Activated CD4-positive, alpha-beta T cell treated with anti-CD3 and anti-CD28 coated beads for 36 hours (primary cell): ENCODE results near the gene ARHGAP23. TPM values are rescaled to one million over a fixed set of nuclear protein-coding genes. Genes with fewer than 3 reads are reported as not detected.

ENCODE experiments used
- ATAC-seq: fragments of 200-7000 bp; cut with Tn5 transposase; one replicate; pipeline ENCODE4 v1.10.0; 2021; ENCODE audit warnings: mild to moderate bottlenecking, moderate library complexity
- CTCF ChIA-PET: fragments of 350-600 bp; sonication (Branson Sonifier 250); formaldehyde crosslinking; loops from one replicate; lab custom pipeline; 2021; ENCODE audit warnings: antibody characterized with exemption; lab: Charles Lee
- POLR2A ChIA-PET: fragments of 350-600 bp; sonication (Branson Sonifier 250); formaldehyde crosslinking; loops from one replicate; lab custom pipeline; 2021; ENCODE audit warnings: antibody characterized with exemption, inconsistent platforms; lab: Charles Lee
- DNase-seq: peaks from one replicate; pipeline ENCODE4 v3.0.0-alpha.2; 2020
- H3K27ac Mint-ChIP-seq: one replicate; pipeline ENCODE4 v1.8.0; 2021; ENCODE audit warnings: mixed read lengths
- H3K27me3 Mint-ChIP-seq: one replicate; pipeline ENCODE4 v1.8.0; 2021; ENCODE audit warnings: mixed read lengths
- H3K36me3 Mint-ChIP-seq: one replicate; pipeline ENCODE4 v1.8.0; 2021; ENCODE audit warnings: low read depth, mixed read lengths
- H3K4me1 Mint-ChIP-seq: one replicate; pipeline ENCODE4 v1.8.0; 2021; ENCODE audit warnings: mixed read lengths
- H3K4me3 Mint-ChIP-seq: one replicate; pipeline ENCODE4 v1.8.0; 2021; ENCODE audit warnings: mild to moderate bottlenecking, moderate library complexity, mixed read lengths
- H3K9me3 Mint-ChIP-seq: one replicate; pipeline ENCODE4 v1.8.0; 2021; ENCODE audit warnings: low read depth, mixed read lengths
- intact Hi-C, 2 experiments: fragments of 100-400 bp; cut with DNase I in 1 of 2; cut with micrococcal nuclease in 1 of 2; formaldehyde crosslinking; loops; one replicate each; pipeline versions ENCODE4 v1.14.2 to v1.15.1; 2022 to 2024; cut with DNase I, micrococcal nuclease
- total RNA-seq, 2 experiments: library from RNA; stranded (reverse); gene quantifications; one replicate each; pipeline ENCODE4 v1.2.3, GENCODE V29; 2021

ARHGAP23 gene
- total RNA-seq, 2 experiments from 2014 or later: 0.55 to 0.86 TPM

- ATAC-seq (peak; percentile 93), DNase-seq (peak; percentile 81)
- CTCF ChIA-PET: interaction anchor here (1.0 to 1.1 kb wide), 3 partner anchors 10 to 28 kb away, joined by 3 to 4 read pairs (median 4); no protein-coding TSS in a partner anchor
- H3K27ac Mint-ChIP-seq: no peak overlapping the region
- H3K36me3 Mint-ChIP-seq: no peaks in the 10 kb centered on the region
- H3K9me3 Mint-ChIP-seq: no peaks in the 10 kb centered on the region
- peaks cover 6% of the 10 kb centered on the region for H3K4me1 Mint-ChIP-seq
- intact Hi-C loops: loop anchor here (1.0 to 5.0 kb wide), 4 partner anchors 21 to 223 kb away; no protein-coding TSS in a partner anchor
- peaks cover 3% of the 10 kb centered on the region for H3K27me3 Mint-ChIP-seq
- POLR2A ChIA-PET: no interaction called here
- no peak overlapping the region for H3K4me3 Mint-ChIP-seq
These were observed 15.9 kb downstream of the ARHGAP23 start for GRCh38 chr17:38444151-38444550.

- Mint-ChIP-seq H3K27ac (no peak overlapping the region), H3K4me3 (no peak overlapping the region), H3K27me3 (peaks cover 5% of the 10 kb centered on the region), H3K9me3 (no peaks in the 10 kb centered on the region), H3K4me1 (peaks cover 9% of the 10 kb centered on the region), H3K36me3 (no peaks in the 10 kb centered on the region)
- CTCF ChIA-PET: interaction anchor here (0.7 kb wide), 1 partner anchor 62 kb away, joined by 3 read pairs; no protein-coding TSS in a partner anchor
- POLR2A ChIA-PET: no interaction called here
- no peak for DNase-seq
- no peak for ATAC-seq
- intact Hi-C loops: no loop called here
These were observed 19.3 kb downstream of the ARHGAP23 start for GRCh38 chr17:38447502-38448085.

DNA sequence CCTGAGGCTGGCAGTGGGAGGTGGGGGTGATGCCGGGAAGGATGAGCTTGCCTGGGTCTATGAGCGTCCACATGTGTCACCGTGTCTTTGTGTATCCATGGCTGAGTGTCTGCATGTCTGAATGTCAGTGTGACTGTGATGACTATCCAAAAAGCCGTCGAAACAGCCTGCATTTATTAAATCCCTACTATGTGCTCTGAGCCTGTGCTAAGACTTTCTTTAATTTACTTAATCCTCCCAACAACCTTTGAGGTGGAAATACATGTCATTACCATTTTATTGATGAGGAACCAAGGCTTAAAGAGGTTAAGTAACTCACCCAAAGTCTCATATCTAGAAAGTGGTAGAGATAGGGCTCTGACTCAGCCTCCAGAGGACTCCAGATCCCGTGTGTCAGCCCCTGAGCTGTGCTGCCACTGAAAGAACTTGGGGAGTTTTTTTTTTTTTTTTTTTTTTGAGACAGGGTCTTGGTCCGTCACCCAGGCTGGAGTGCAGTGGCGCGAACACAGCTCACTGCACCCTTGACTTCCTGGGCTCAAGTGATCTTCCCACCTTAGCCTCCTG lies 20.0 kb downstream of the ARHGAP23 start:
- ATAC-seq (peak; percentile 38), DNase-seq (no peak)
- CTCF ChIA-PET: no interaction called here

DNA sequence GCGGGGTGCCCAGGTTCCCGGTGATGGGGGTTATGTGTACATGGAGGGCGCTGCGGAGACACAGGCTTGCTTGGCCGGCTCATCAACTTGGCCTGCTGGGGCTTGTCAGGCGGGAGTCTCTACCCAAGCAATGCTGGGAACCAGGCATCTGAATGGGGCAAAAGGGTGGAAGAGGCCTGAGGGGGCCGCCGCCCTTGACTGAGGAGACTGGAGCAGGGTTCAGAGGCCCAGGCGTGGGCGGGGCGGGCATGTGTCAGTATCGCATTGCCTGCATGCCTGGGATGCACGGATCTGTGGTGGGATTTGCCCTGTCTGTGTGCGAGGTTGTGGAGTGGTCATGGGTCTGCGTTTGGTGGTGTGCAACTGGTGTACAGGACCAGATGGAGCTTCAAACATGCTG lies 21.1 kb downstream of the ARHGAP23 start:
- no peak overlapping the region for H3K4me3 Mint-ChIP-seq
- H3K9me3 Mint-ChIP-seq: no peaks in the 10 kb centered on the region
- ATAC-seq (no peak), DNase-seq (no peak)
- ChIA-PET CTCF (no interaction called here), POLR2A (no interaction called here)
- H3K27me3 Mint-ChIP-seq: peaks cover 16% of the 10 kb centered on the region
- peaks cover 11% of the 10 kb centered on the region for H3K4me1 Mint-ChIP-seq
- no peak overlapping the region for H3K27ac Mint-ChIP-seq
- peaks cover 3% of the 10 kb centered on the region for H3K36me3 Mint-ChIP-seq
- intact Hi-C loops: no loop called here

More for the DNA sequence above, 20.0 kb downstream of the ARHGAP23 start:
- Mint-ChIP-seq H3K27ac (no peak overlapping the region), H3K36me3 (peaks cover 2% of the 10 kb centered on the region), H3K4me3 (no peak overlapping the region), H3K4me1 (peaks cover 16% of the 10 kb centered on the region), H3K9me3 (no peaks in the 10 kb centered on the region), H3K27me3 (peaks cover 11% of the 10 kb centered on the region)
- intact Hi-C loops: no loop called here
- POLR2A ChIA-PET: no interaction called here

- ATAC-seq: no peak
- Mint-ChIP-seq H3K36me3 (peaks cover 3% of the 10 kb centered on the region), H3K27me3 (peaks cover 24% of the 10 kb centered on the region), H3K4me1 (peaks cover 16% of the 10 kb centered on the region), H3K4me3 (no peak overlapping the region), H3K9me3 (no peaks in the 10 kb centered on the region), H3K27ac (no peak overlapping the region)
- intact Hi-C loops: no loop called here
- CTCF ChIA-PET: interaction anchor here (0.7 kb wide), 1 partner anchor 26 kb away, joined by 3 read pairs; no protein-coding TSS in a partner anchor
- DNase-seq: no peak
- POLR2A ChIA-PET: no interaction called here
These were observed 22.3 kb downstream of the ARHGAP23 start for GRCh38 chr17:38450557-38451029.

DNA sequence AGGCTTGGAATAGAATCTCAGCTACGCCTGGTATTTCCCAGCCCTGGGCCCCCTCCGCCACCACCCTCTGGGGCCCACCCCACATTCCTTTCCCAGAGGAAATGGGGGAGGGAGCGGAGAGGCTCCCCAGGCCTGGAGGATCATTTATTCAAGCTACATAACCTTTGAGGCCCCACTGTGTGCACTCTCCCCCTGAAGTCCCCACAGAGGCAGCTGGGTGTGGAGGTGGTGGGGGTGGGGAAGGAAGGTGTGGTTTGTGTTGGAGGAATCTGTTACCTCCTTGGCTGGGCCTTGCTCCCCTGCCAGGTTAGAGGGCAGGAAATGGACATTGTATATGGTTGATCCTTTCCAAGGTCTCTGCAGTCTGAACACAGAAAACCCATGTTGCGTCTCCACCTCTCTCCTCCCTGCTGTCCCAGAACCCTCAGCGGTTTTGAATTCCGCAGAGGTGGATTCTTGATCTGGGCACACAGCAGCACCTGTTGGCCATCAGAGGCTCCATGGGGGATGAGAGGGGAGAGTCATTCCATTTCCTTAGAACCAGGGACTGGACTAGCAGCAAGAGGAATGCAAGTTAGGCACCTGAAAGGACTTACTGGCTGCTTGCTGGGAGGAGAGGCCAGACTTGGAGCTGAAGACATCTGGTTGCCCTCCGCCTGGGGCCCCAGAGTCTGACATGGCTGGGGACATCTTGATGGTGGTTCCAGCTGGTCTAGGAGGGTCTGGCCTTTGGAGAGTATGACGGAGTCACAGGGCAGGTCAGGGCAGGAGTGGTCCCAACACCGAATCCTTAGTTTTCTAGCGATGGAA lies 23.0 kb downstream of the ARHGAP23 start:
- DNase-seq (no peak), ATAC-seq (no peak)
- ChIA-PET POLR2A (no interaction called here), CTCF (interaction anchor here (1.3 kb wide), 1 partner anchor 9 kb away, joined by 3 read pairs; no protein-coding TSS in a partner anchor)
- peaks cover 3% of the 10 kb centered on the region for H3K36me3 Mint-ChIP-seq
- peaks cover 16% of the 10 kb centered on the region for H3K4me1 Mint-ChIP-seq
- intact Hi-C loops: no loop called here
- H3K4me3 Mint-ChIP-seq: no peak overlapping the region
- H3K9me3 Mint-ChIP-seq: no peaks in the 10 kb centered on the region
- no peak overlapping the region for H3K27ac Mint-ChIP-seq
- peaks cover 24% of the 10 kb centered on the region for H3K27me3 Mint-ChIP-seq

DNA sequence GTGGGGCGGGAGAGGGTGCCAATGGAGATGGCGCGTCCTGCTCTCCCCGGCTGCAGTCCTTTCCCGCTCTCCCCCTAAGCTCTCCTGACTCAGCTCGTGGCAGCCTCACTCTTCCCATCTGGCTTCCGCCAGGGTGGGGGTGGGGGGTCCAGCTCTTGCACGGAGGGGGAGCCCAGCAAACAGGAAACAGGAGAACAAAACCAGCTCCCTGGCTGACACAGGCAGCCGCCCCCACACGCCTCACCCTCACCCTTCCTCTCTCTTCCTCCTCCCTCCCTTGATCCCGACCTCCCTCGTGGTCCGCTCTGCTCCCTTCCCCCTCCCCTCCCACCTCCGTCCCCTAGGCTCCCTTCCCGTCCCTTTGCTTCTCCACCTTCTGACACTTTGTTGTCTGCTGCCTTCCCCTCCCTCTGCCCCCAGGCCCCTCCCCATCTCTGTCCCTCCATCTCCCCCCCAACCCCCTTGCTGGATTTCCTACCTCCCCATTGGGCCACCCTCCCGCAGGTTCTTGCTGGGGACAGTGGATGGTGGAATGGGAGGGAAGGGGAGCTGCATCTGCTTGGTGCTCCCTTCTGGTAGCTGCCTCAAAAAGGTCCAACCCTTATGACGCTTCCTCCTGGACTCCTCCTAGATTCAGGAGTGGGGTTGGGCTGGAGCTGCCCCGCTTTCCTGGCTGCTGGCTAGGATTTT lies 23.7 kb downstream of the ARHGAP23 start:
- intact Hi-C loops: no loop called here
- no peak for ATAC-seq
- H3K36me3 Mint-ChIP-seq: peaks cover 3% of the 10 kb centered on the region
- peaks cover 24% of the 10 kb centered on the region for H3K27me3 Mint-ChIP-seq
- ChIA-PET CTCF (interaction anchor here (1.3 kb wide), 1 partner anchor 10 kb away, joined by 3 read pairs; no protein-coding TSS in a partner anchor), POLR2A (no interaction called here)
- DNase-seq: no peak
- no peak overlapping the region for H3K27ac Mint-ChIP-seq
- no peaks in the 10 kb centered on the region for H3K9me3 Mint-ChIP-seq
- no peak overlapping the region for H3K4me3 Mint-ChIP-seq
- peaks cover 16% of the 10 kb centered on the region for H3K4me1 Mint-ChIP-seq

- Mint-ChIP-seq H3K9me3 (no peaks in the 10 kb centered on the region), H3K27me3 (peaks cover 26% of the 10 kb centered on the region), H3K27ac (no peak overlapping the region), H3K4me3 (peak overlapping the region; percentile 20), H3K36me3 (peaks cover 3% of the 10 kb centered on the region), H3K4me1 (peaks cover 16% of the 10 kb centered on the region)
- intact Hi-C loops: no loop called here
- DNase-seq: no peak
- POLR2A ChIA-PET: no interaction called here
- ATAC-seq: no peak
- CTCF ChIA-PET: no interaction called here
These were observed 24.5 kb downstream of the ARHGAP23 start for GRCh38 chr17:38452719-38453118.

DNA sequence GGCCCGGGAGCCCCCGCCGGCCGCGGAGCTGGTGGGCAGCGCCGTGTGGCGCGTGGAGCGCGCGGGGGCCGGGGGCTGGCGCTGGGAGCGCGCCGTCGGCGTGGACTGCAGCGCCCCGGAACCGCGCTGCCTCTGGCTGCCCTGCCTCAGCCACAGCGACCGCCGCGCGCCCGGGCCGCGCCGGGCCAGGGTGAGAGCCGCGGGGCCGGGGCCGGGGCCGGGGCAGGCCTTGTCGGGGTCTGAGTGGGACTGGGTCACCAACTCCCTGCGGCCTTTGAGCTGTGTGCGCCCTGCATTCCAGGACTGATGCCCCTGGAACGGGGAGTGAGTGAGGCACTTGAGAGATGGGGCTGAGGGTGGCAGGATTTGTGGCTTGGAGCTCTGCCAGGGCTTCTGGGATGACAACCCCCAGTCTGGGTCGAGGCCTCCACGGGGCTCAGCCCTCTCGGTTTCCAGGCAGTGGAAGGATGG lies 25.7 kb downstream of the ARHGAP23 start:
- Mint-ChIP-seq H3K27me3 (peaks cover 26% of the 10 kb centered on the region), H3K9me3 (no peaks in the 10 kb centered on the region), H3K4me1 (peaks cover 16% of the 10 kb centered on the region), H3K27ac (no peak overlapping the region), H3K36me3 (peaks cover 3% of the 10 kb centered on the region), H3K4me3 (no peak overlapping the region)
- intact Hi-C loops: no loop called here
- POLR2A ChIA-PET: no interaction called here
- ATAC-seq (no peak), DNase-seq (no peak)
- CTCF ChIA-PET: interaction anchor here (0.7 kb wide), 1 partner anchor 10 kb away, joined by 4 read pairs; no protein-coding TSS in a partner anchor

DNA sequence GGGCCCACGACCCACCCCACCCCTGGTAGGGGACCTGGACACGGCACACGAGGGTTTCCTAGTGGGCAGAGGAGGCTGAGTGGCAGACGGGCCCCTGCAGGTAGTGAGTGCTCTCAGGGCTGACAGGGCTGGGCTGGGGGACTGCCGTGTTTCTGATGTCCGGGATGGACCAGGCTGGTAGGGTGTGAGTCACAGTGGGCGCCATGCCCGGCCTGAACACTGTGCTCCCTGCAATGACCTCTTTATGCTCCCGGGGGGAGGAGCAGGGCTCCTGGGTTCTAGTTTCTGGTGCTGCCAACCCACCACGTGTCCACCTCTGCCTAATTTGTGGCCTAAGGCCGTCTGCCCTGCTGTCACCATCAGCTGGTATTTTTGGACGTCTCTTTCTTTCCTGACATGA lies 26.3 kb downstream of the ARHGAP23 start:
- ATAC-seq: no peak
- intact Hi-C loops: no loop called here
- ChIA-PET POLR2A (no interaction called here), CTCF (interaction anchor here (0.6 to 0.7 kb wide), 2 partner anchors 10 to 472 kb away, joined by 3 to 4 read pairs; no protein-coding TSS in a partner anchor)
- peaks cover 16% of the 10 kb centered on the region for H3K4me1 Mint-ChIP-seq
- no peak for DNase-seq
- H3K27ac Mint-ChIP-seq: no peak overlapping the region
- peaks cover 26% of the 10 kb centered on the region for H3K27me3 Mint-ChIP-seq
- H3K9me3 Mint-ChIP-seq: no peaks in the 10 kb centered on the region
- no peak overlapping the region for H3K4me3 Mint-ChIP-seq
- H3K36me3 Mint-ChIP-seq: peaks cover 3% of the 10 kb centered on the region
